Endodermal cell (in vitro differentiated cells): Measurements from ENCODE around the gene HOXA11. TPM values are rescaled to one million over a fixed set of nuclear protein-coding genes. Genes with fewer than 3 reads are reported as not detected.
A peak's percentile ranks its signal among the peaks of the same experiment; 100 is the strongest.

Experiments used
- DNase-seq: peaks from one replicate; pipeline ENCODE4 v3.0.0-alpha.2; 2017
- H3K27ac ChIP-seq: 2 replicates; pipeline ENCODE4 v1.5.1; 2013; ENCODE audit warnings: mild to moderate bottlenecking, low read depth, low read length, moderate library complexity
- H3K27me3 ChIP-seq: 2 replicates; pipeline ENCODE4 v1.6.1; 2013; ENCODE audit warnings: mild to moderate bottlenecking, low read length, moderate library complexity; ENCODE audit not compliant: insufficient read depth, control insufficient read depth, poor library complexity, severe bottlenecking
- H3K36me3 ChIP-seq: 2 replicates; pipeline ENCODE4 v1.7.0; 2013; ENCODE audit warnings: mild to moderate bottlenecking, low read length, moderate library complexity; ENCODE audit not compliant: control insufficient read depth, insufficient read depth
- H3K4me1 ChIP-seq: one replicate; pipeline ENCODE4 v1.7.0; 2013; ENCODE audit warnings: low read length; ENCODE audit not compliant: control insufficient read depth, insufficient read depth
- H3K4me3 ChIP-seq: 2 replicates; pipeline ENCODE4 v1.5.1; 2013; ENCODE audit warnings: mild to moderate bottlenecking, low read length, moderate library complexity
- H3K9ac ChIP-seq: 2 replicates; pipeline ENCODE4 v1.6.1; 2013; ENCODE audit warnings: mild to moderate bottlenecking, low read length, moderate library complexity; ENCODE audit not compliant: poor library complexity, severe bottlenecking; ENCODE audit errors: extremely low read depth
- H3K9me3 ChIP-seq: 2 replicates; pipeline ENCODE4 v1.6.1; 2013; ENCODE audit warnings: mild to moderate bottlenecking, low read length, moderate library complexity; ENCODE audit not compliant: control insufficient read depth
- H3K27ac Mint-ChIP-seq: 2 replicates; pipeline ENCODE4 v1.8.0; 2020; ENCODE audit warnings: mixed read lengths
- H3K27me3 Mint-ChIP-seq: 2 replicates; pipeline ENCODE4 v1.8.0; 2021; ENCODE audit warnings: mild to moderate bottlenecking, mixed read lengths; ENCODE audit not compliant: insufficient read depth
- H3K36me3 Mint-ChIP-seq: 2 replicates; pipeline ENCODE4 v1.8.0; 2020; ENCODE audit warnings: low read depth, mixed read lengths
- H3K4me1 Mint-ChIP-seq: 2 replicates; pipeline ENCODE4 v1.8.0; 2020; ENCODE audit warnings: mixed read lengths
- H3K4me3 Mint-ChIP-seq: 2 replicates; pipeline ENCODE4 v1.8.0; 2020; ENCODE audit warnings: mild to moderate bottlenecking, moderate library complexity, mixed read lengths
- H3K9me3 Mint-ChIP-seq: 2 replicates; pipeline ENCODE4 v1.8.0; 2020; ENCODE audit warnings: mild to moderate bottlenecking, mixed read lengths
- CTCF ChIP-seq: fragments of 200-600 bp; sonication (generic); conservative IDR thresholded peaks from 2 replicates; pipeline ENCODE4 v1.5.0; 2021; ENCODE audit warnings: antibody characterized with exemption, mild to moderate bottlenecking
- WGBS, 2 experiments: methylation state at CpG; one replicate each; pipeline versions ENCODE4 v1.1.5 to v1.1.7; 2013; ENCODE audit warnings: missing lambda C conversion rate in 2 of 2, mixed read lengths in 1 of 2; ENCODE audit not compliant: insufficient coverage in 1 of 2, insufficient read length in 1 of 2; 5-methylcytosine and 5-hydroxymethylcytosine counted together
- total RNA-seq, 2 donors: library from RNA; stranded (reverse); fragmentation: NEBNext Ultra II Directional in 1 of 2; extraction: Animal tissue kit (Norgen Biotek cat#: 25700) in 1 of 2; gene quantifications; 2 replicates in 1 of 2; 3 replicates in 1 of 2; pipeline ENCODE4 v1.2.1, GENCODE V29; 2021

The HOXA11 gene
- total RNA-seq, 2 donors from 2014 or later: not detected

GRCh38 chr7:27165996-27166530 is 19.0 kb downstream of the HOXA11 start:
- Histone ChIP-seq H3K27me3 (peaks cover 100% of the 10 kb centered on the region), H3K27ac (no peak overlapping the region), H3K4me1 (no peaks in the 10 kb centered on the region), H3K9ac (no peak overlapping the region), H3K36me3 (no peaks in the 10 kb centered on the region), H3K4me3 (no peak overlapping the region), H3K9me3 (peaks cover 5% of the 10 kb centered on the region)
- TF ChIP-seq CTCF: no peak
- H3K4me1 Mint-ChIP-seq: no peaks in the 10 kb centered on the region
- no peak overlapping the region for H3K27ac Mint-ChIP-seq
- peaks cover 8% of the 10 kb centered on the region for H3K9me3 Mint-ChIP-seq
- no peaks in the 10 kb centered on the region for H3K36me3 Mint-ChIP-seq
- no peak for DNase-seq
- H3K4me3 Mint-ChIP-seq: no peak overlapping the region
- peaks cover 100% of the 10 kb centered on the region for H3K27me3 Mint-ChIP-seq
- 7 to 12% methylated on average over 30 to 46 of the region's 46 CpGs for WGBS, 2 experiments

- H3K9me3 ChIP-seq: peaks cover 5% of the 10 kb centered on the region
- no peak for TF ChIP-seq CTCF
- no peak within 1 kb of the TSS for H3K4me3 Mint-ChIP-seq
- H3K9ac ChIP-seq: no peak within 1 kb of the TSS
- no peak within 1 kb of the TSS for H3K27ac ChIP-seq
- no peaks in the 10 kb centered on the region for H3K36me3 ChIP-seq
- WGBS, 2 experiments: 10 to 16% methylated on average over 35 to 80 of the region's 82 CpGs
- H3K27me3 ChIP-seq: peaks cover 100% of the 10 kb centered on the region
- H3K27ac Mint-ChIP-seq: no peak within 1 kb of the TSS
- no peak within 1 kb of the TSS for H3K4me3 ChIP-seq
- peaks cover 8% of the 10 kb centered on the region for H3K9me3 Mint-ChIP-seq
- no peaks in the 10 kb centered on the region for H3K4me1 ChIP-seq
- no peaks in the 10 kb centered on the region for H3K4me1 Mint-ChIP-seq
- no peaks in the 10 kb centered on the region for H3K36me3 Mint-ChIP-seq
- H3K27me3 Mint-ChIP-seq: peaks cover 99% of the 10 kb centered on the region
- no peak for DNase-seq
Measured at GRCh38 chr7:27165089-27165995, 19.7 kb downstream of the HOXA11 start, which contains the start of gene HOXA9. Gene HOXA9 (minus strand): TSS chr7:27165537. CDS start chr7:27165457, 80 bp downstream.

GRCh38 chr7:27164367-27165088 is 20.5 kb downstream of the HOXA11 start:
- Mint-ChIP-seq H3K36me3 (no peaks in the 10 kb centered on the region), H3K27me3 (peaks cover 99% of the 10 kb centered on the region)
- WGBS, 2 experiments: 4% methylated on average over 18 to 47 of the region's 47 CpGs

More at GRCh38 chr7:27164367-27165088, 20.5 kb downstream of the HOXA11 start:
- no peaks in the 10 kb centered on the region for H3K4me1 Mint-ChIP-seq
- H3K27ac Mint-ChIP-seq: no peak overlapping the region
- H3K9me3 Mint-ChIP-seq: peaks cover 8% of the 10 kb centered on the region
- no peak overlapping the region for H3K4me3 Mint-ChIP-seq
- H3K27me3 ChIP-seq: peaks cover 100% of the 10 kb centered on the region
- TF ChIP-seq CTCF: peak; percentile 60
- H3K27ac ChIP-seq: no peak overlapping the region
- peaks cover 5% of the 10 kb centered on the region for H3K9me3 ChIP-seq
- H3K9ac ChIP-seq: no peak overlapping the region
- DNase-seq: peak; percentile 88
- no peaks in the 10 kb centered on the region for H3K36me3 ChIP-seq
- no peak overlapping the region for H3K4me3 ChIP-seq
- no peaks in the 10 kb centered on the region for H3K4me1 ChIP-seq
